ENCODE results near the gene MGA.
A peak's percentile ranks its signal among the peaks of the same experiment; 100 is the strongest.

MGA gene

GRCh38 chr15:41658689-41659088, 1.5 kb upstream of the MGA start:
- DNase-seq (ENCODE audit: low spot score), result no peak

GRCh38 chr15:41659190-41659589, 1.0 kb upstream of the MGA start:
- DNase-seq (ENCODE audit: low spot score), result no peak

- no peak for DNase-seq (ENCODE audit: low spot score)
Measured at GRCh38 chr15:41659855-41660234, 360 bp upstream of the MGA start.

- DNase-seq (ENCODE audit: low spot score), result no peak
Measured at GRCh38 chr15:41661078-41661517, 893 bp downstream of the MGA start.

GRCh38 chr15:41661518-41662225, 1.5 kb downstream of the MGA start:
- peak; percentile 78 for DNase-seq (ENCODE audit: low spot score)

GRCh38 chr15:41666353-41666920, 6.2 kb downstream of the MGA start:
- no peak for DNase-seq (ENCODE audit: low spot score)

GRCh38 chr15:41669701-41670100, 9.5 kb downstream of the MGA start:
- no peak for DNase-seq (ENCODE audit: low spot score)

GRCh38 chr15:41671656-41672648, 11.7 kb downstream of the MGA start:
- no peak for DNase-seq (ENCODE audit: low spot score)

GRCh38 chr15:41675337-41675736, 15.1 kb downstream of the MGA start:
- DNase-seq (ENCODE audit: low spot score), result no peak

GRCh38 chr15:41678742-41679141, 18.5 kb downstream of the MGA start:
- no peak for DNase-seq (ENCODE audit: low spot score)

- DNase-seq (ENCODE audit: low spot score), result no peak
Measured at GRCh38 chr15:41683955-41684354, 23.8 kb downstream of the MGA start.

GRCh38 chr15:41688671-41689070, 28.5 kb downstream of the MGA start:
- no peak for DNase-seq (ENCODE audit: low spot score)

- DNase-seq (ENCODE audit: low spot score), result no peak
Measured at GRCh38 chr15:41689083-41689482, 28.9 kb downstream of the MGA start.

- no peak for DNase-seq (ENCODE audit: low spot score)
Measured at GRCh38 chr15:41689834-41690233, 29.6 kb downstream of the MGA start.

- no peak for DNase-seq (ENCODE audit: low spot score)
Measured at GRCh38 chr15:41690636-41691035, 30.4 kb downstream of the MGA start.

GRCh38 chr15:41691471-41691870, 31.3 kb downstream of the MGA start:
- no peak for DNase-seq (ENCODE audit: low spot score)

- DNase-seq (ENCODE audit: low spot score), result no peak
Measured at GRCh38 chr15:41692049-41692448, 31.8 kb downstream of the MGA start.

- DNase-seq (ENCODE audit: low spot score), result no peak
Measured at GRCh38 chr15:41693757-41694156, 33.6 kb downstream of the MGA start.

- DNase-seq (ENCODE audit: low spot score), result peak; percentile 14
Measured at GRCh38 chr15:41695750-41696436, 35.7 kb downstream of the MGA start.

GRCh38 chr15:41698779-41699178, 38.6 kb downstream of the MGA start:
- DNase-seq (ENCODE audit: low spot score), result peak; percentile 9

GRCh38 chr15:41703120-41703519, 42.9 kb downstream of the MGA start:
- DNase-seq (ENCODE audit: low spot score), result no peak

GRCh38 chr15:41713047-41713446, 52.8 kb downstream of the MGA start:
- peak; percentile 38 for DNase-seq (ENCODE audit: low spot score)
